B cell (primary cell): Measurements from ENCODE around the gene CEMIP. TPM values are rescaled to one million over a fixed set of nuclear protein-coding genes. Genes with fewer than 3 reads are reported as not detected.

Experiments used
- ATAC-seq: fragments of 200-7000 bp; cut with Tn5 transposase; one replicate; pipeline ENCODE4 v1.10.0; 2021; ENCODE audit warnings: low read depth, mild to moderate bottlenecking, moderate number of reproducible peaks, moderate library complexity
- CTCF ChIA-PET: fragments of 350-600 bp; sonication (Branson Sonifier 250); formaldehyde crosslinking; loops from one replicate; lab custom pipeline; 2021; ENCODE audit warnings: antibody characterized with exemption, inconsistent platforms; lab: Charles Lee
- POLR2A ChIA-PET: fragments of 350-600 bp; sonication (Branson Sonifier 250); formaldehyde crosslinking; loops from one replicate; lab custom pipeline; 2021; ENCODE audit warnings: antibody characterized with exemption; lab: Charles Lee
- DNase-seq: peaks from one replicate; pipeline ENCODE4 v3.0.0; 2013
- H2AFZ ChIP-seq: 2 replicates; pipeline ENCODE4 v1.6.1; 2012; ENCODE audit warnings: mild to moderate bottlenecking, low read depth, low read length; ENCODE audit not compliant: insufficient read depth, poor library complexity, severe bottlenecking
- H3K27ac ChIP-seq, 2 donors: 1 replicate in 1 of 2; 2 replicates in 1 of 2; pipeline ENCODE4 v1.5.1; 2012 to 2013; ENCODE audit warnings: low read length in 2 of 2, mild to moderate bottlenecking in 2 of 2, moderate library complexity in 1 of 2
- H3K27me3 ChIP-seq, 4 experiments: fragments of 200-600 bp in 1 of 4; sonication (generic) in 1 of 4; replicated peaks in 1 of 4; 1 replicate in 2 of 4; 2 replicates in 2 of 4; pipeline versions ENCODE4 v1.6.1 to v1.7.0; 2013 to 2016; ENCODE audit warnings: low read length in 3 of 4, mild to moderate bottlenecking in 2 of 4, mixed read lengths in 1 of 4, moderate library complexity in 1 of 4; ENCODE audit not compliant: insufficient read depth in 4 of 4, control insufficient read depth in 3 of 4; ENCODE audit errors: control extremely low read depth in 1 of 4
- H3K36me3 ChIP-seq, 2 experiments: replicated peaks in 1 of 2; 1 replicate in 1 of 2; 2 replicates in 1 of 2; pipeline versions ENCODE4 v1.6.1 to v1.7.1; 2013; ENCODE audit warnings: low read length in 1 of 2; ENCODE audit not compliant: insufficient read depth in 2 of 2, control insufficient read depth in 1 of 2; ENCODE audit errors: control extremely low read depth in 1 of 2, extremely low read depth in 1 of 2
- H3K4me1 ChIP-seq, 2 donors: fragments of 200-600 bp in 1 of 2; sonication (generic) in 1 of 2; 1 replicate in 1 of 2; 2 replicates in 1 of 2; pipeline versions ENCODE4 v1.5.1 to v1.6.1; 2013 to 2017; ENCODE audit warnings: low read length in 2 of 2; ENCODE audit not compliant: control insufficient read depth in 2 of 2, insufficient read depth in 2 of 2
- H3K4me2 ChIP-seq: replicated peaks from 2 replicates; pipeline ENCODE3; 2012; ENCODE audit warnings: mild to moderate bottlenecking, low read depth, low read length; ENCODE audit not compliant: poor library complexity, severe bottlenecking
- H3K4me3 ChIP-seq, 5 experiments: fragments of 200-600 bp in 1 of 5; sonication (generic) in 1 of 5; 1 replicate in 3 of 5; 2 replicates in 2 of 5; pipeline versions ENCODE4 v1.5.1 to v1.7.0; 2011 to 2016; ENCODE audit warnings: low read length in 4 of 5, mild to moderate bottlenecking in 4 of 5, low read depth in 2 of 5, control low read depth in 1 of 5, moderate library complexity in 1 of 5; ENCODE audit not compliant: insufficient read depth in 1 of 5; ENCODE audit errors: control extremely low read depth in 1 of 5, extremely low read depth in 1 of 5
- H3K79me2 ChIP-seq: fragments of 200-600 bp; sonication (generic); one replicate; pipeline ENCODE4 v1.6.0; 2016; ENCODE audit warnings: low read length; ENCODE audit not compliant: control insufficient read depth, insufficient read depth
- H3K9ac ChIP-seq: fragments of 200-600 bp; sonication (generic); 2 replicates; pipeline ENCODE4 v1.6.1; 2017; ENCODE audit warnings: mild to moderate bottlenecking, low read length, moderate library complexity
- H3K9me3 ChIP-seq, 3 donors: one replicate each; pipeline versions ENCODE4 v1.6.1 to v1.7.1; 2013; ENCODE audit warnings: low read length in 2 of 3; ENCODE audit not compliant: control insufficient read depth in 2 of 3, insufficient read depth in 1 of 3; ENCODE audit errors: control extremely low read depth in 1 of 3
- H4K20me1 ChIP-seq: 2 replicates; pipeline ENCODE4 v1.6.0; 2012; ENCODE audit warnings: mild to moderate bottlenecking, low read length; ENCODE audit not compliant: insufficient read depth, control insufficient read depth, poor library complexity, severe bottlenecking
- H3K27ac Mint-ChIP-seq: one replicate; pipeline ENCODE4 v1.8.0; 2021; ENCODE audit warnings: mixed read lengths
- H3K27me3 Mint-ChIP-seq: one replicate; pipeline ENCODE4 v1.8.0; 2021; ENCODE audit warnings: mixed read lengths
- H3K4me1 Mint-ChIP-seq: one replicate; pipeline ENCODE4 v1.8.0; 2021; ENCODE audit warnings: mixed read lengths
- H3K4me3 Mint-ChIP-seq: one replicate; pipeline ENCODE4 v1.8.0; 2021; ENCODE audit warnings: mixed read lengths
- H3K9me3 Mint-ChIP-seq: one replicate; pipeline ENCODE4 v1.8.0; 2022; ENCODE audit warnings: mixed read lengths; ENCODE audit not compliant: insufficient read depth
- EZH2 ChIP-seq: IDR thresholded peaks from 2 replicates; pipeline ENCODE4 v1.6.1; 2012; ENCODE audit warnings: borderline replicate concordance, low read depth, mild to moderate bottlenecking, moderate library complexity, low read length; ENCODE audit not compliant: insufficient read depth, poor library complexity, severe bottlenecking
- WGBS: methylation state at CpG from one replicate; pipeline ENCODE4 v1.1.5; 2013; ENCODE audit warnings: missing lambda C conversion rate; ENCODE audit not compliant: insufficient coverage; 5-methylcytosine and 5-hydroxymethylcytosine counted together
- intact Hi-C: fragments of 100-400 bp; cut with micrococcal nuclease; formaldehyde crosslinking; loops from one replicate; pipeline ENCODE4 v1.10.0; 2022
- polyA plus RNA-seq: library from polyadenylated mRNA; depleted of rRNA; stranded (reverse); fragments of >200 nt; gene quantifications from 2 replicates; pipeline ENCODE4 v1.2.3, GENCODE V29; 2012
- total RNA-seq, 2 donors: library from RNA; stranded (reverse); fragments of 120-200 nt in 1 of 2; gene quantifications; 1 replicate in 1 of 2; 2 replicates in 1 of 2; pipeline versions ENCODE4 v1.2.3 to v1.2.4, GENCODE V29; 2013 to 2022
- TF ChIP-seq, protein P1 (sequence below): fragments of 200-600 bp; IDR thresholded peaks from one replicate; pipeline ENCODE4 v1.8.0; 2022; ENCODE audit warnings: antibody characterized with exemption, mild to moderate bottlenecking

CEMIP gene
- total and polyA plus RNA-seq, 2 donors (not counting 1 experiment from before 2014, with no cell fraction given) = 0.32 TPM; not detected in 1

- Histone ChIP-seq H3K4me1 (no peaks in the 10 kb centered on the region), H3K27ac (no peak overlapping the region), H3K27me3 (no peaks in the 10 kb centered on the region), H3K9me3 (no peaks in the 10 kb centered on the region), H3K9ac (no peak overlapping the region), H3K36me3 (no peaks in the 10 kb centered on the region), H2AFZ (no peak overlapping the region), H3K4me3 (no peak overlapping the region), H4K20me1 (no peaks in the 10 kb centered on the region), H3K4me2 (no peak overlapping the region), H3K79me2 (no peaks in the 10 kb centered on the region)
- ChIA-PET CTCF (no interaction called here), POLR2A (no interaction called here)
- Mint-ChIP-seq H3K27me3 (no peaks in the 10 kb centered on the region), H3K4me3 (no peak overlapping the region), H3K4me1 (no peaks in the 10 kb centered on the region), H3K9me3 (no peaks in the 10 kb centered on the region), H3K27ac (no peak overlapping the region)
- DNase-seq (no peak), ATAC-seq (no peak)
- no peak for TF ChIP-seq EZH2
- TF ChIP-seq, protein P1, sequence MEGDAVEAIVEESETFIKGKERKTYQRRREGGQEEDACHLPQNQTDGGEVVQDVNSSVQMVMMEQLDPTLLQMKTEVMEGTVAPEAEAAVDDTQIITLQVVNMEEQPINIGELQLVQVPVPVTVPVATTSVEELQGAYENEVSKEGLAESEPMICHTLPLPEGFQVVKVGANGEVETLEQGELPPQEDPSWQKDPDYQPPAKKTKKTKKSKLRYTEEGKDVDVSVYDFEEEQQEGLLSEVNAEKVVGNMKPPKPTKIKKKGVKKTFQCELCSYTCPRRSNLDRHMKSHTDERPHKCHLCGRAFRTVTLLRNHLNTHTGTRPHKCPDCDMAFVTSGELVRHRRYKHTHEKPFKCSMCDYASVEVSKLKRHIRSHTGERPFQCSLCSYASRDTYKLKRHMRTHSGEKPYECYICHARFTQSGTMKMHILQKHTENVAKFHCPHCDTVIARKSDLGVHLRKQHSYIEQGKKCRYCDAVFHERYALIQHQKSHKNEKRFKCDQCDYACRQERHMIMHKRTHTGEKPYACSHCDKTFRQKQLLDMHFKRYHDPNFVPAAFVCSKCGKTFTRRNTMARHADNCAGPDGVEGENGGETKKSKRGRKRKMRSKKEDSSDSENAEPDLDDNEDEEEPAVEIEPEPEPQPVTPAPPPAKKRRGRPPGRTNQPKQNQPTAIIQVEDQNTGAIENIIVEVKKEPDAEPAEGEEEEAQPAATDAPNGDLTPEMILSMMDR = no peak
- intact Hi-C loops = no loop called here
- over 99% methylated on average over 8 of the region's 16 CpGs for WGBS
Measured at GRCh38 chr15:80747317-80748053, 31.7 kb upstream of the CEMIP start.

DNA sequence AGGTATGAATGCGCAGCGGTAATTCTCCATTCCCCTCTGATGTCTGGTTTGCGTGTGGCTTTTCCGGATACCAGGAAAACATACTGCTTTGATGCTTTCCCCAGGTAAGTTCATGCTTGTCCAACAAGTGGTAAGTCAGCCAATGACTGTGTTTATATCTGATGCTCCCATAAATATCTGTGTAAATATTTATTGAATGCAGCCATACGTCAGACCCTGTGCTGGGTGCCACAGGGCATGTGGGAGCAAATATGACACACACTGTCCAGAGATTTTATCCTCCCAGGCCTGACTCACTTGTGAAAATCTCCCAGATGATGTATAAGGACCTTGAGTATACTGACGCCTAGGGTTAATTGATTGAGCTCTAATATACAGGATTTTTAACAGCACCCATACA, 29.6 kb upstream of the CEMIP start:
- no peaks in the 10 kb centered on the region for H3K79me2 ChIP-seq
- no peak for TF ChIP-seq EZH2
- TF ChIP-seq, protein P1 = no peak
- DNase-seq (no peak), ATAC-seq (no peak)
- no peaks in the 10 kb centered on the region for H3K36me3 ChIP-seq
- WGBS = 100% methylated on average over 4 of the region's 6 CpGs
- Mint-ChIP-seq H3K9me3 (no peaks in the 10 kb centered on the region), H3K27ac (no peak overlapping the region), H3K4me3 (no peak overlapping the region), H3K4me1 (no peaks in the 10 kb centered on the region), H3K27me3 (no peaks in the 10 kb centered on the region)
- POLR2A ChIA-PET = no interaction called here
- no peak overlapping the region for H3K4me3 ChIP-seq
- no peaks in the 10 kb centered on the region for H4K20me1 ChIP-seq
- CTCF ChIA-PET = no interaction called here
- H3K27me3 ChIP-seq = no peaks in the 10 kb centered on the region
- H2AFZ ChIP-seq = no peak overlapping the region
- H3K9me3 ChIP-seq = no peaks in the 10 kb centered on the region
- no peak overlapping the region for H3K4me2 ChIP-seq
- intact Hi-C loops = no loop called here
- no peaks in the 10 kb centered on the region for H3K4me1 ChIP-seq
- H3K9ac ChIP-seq = no peak overlapping the region
- no peak overlapping the region for H3K27ac ChIP-seq
